ENCODE results near the gene ZSCAN5B. TPM values are rescaled to one million over a fixed set of nuclear protein-coding genes. Genes with fewer than 3 reads are reported as not detected.

ZSCAN5B gene
- total and polyA plus RNA-seq, 2 donors (not counting 1 experiment from before 2014, with no cell fraction given) = not detected

DNA sequence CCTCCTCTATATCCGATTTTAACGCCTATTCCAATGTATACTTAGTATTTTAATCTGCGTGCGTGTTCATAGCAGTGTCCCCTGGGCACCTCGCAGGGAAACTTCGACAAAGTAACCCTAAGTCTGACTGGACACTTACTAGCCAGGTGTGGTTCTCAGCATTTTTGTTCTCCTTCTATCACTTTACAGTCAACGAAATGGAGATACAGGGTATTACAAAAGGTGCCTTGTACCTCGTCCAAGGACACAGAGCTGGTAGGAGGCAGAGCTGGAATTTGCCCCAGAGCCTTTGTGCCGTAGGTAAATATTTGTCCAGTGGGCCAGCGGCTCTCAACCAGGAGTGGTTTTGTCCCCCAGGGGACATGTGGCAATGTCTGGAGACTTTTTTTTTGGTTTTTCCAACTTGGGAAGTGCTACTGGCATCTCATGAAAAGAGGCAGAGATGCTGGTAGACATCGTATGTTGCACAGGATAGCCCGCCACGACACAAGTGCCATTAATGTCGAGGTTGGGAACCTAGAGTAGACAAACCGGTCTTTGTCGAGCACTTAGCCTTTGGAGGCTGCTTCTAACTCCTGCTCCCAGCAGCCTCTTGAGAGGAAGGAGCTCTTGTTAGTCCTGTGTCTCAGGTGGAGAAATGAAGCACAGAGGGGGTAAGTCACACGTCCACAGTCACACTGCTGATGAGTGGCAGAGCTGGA is 55.3 kb downstream of the ZSCAN5B start:
- H3K9ac ChIP-seq (ENCODE audit: insufficient read depth, low read length) = no peak overlapping the region
- no peaks in the 10 kb centered on the region for H3K9me3 ChIP-seq (ENCODE audit: control insufficient read depth, insufficient read depth, low read depth, low read length)
- H3K4me1 ChIP-seq (ENCODE audit: control insufficient read depth, extremely low read depth, insufficient read depth, low read length) = no peaks in the 10 kb centered on the region
- TF ChIP-seq CTCF (conservative IDR thresholded peaks at IDR 0.05 in 1 of 2, IDR thresholded peaks at IDR 0.05 in 1 of 2; ENCODE audit: low read depth in 1 of 2, low read length in 2 of 2) (no peak), EZH2 (IDR thresholded peaks at IDR 0.05; ENCODE audit: low read length, missing control alignments) (no peak)
- DNase-seq (ENCODE audit: low read depth in 2 of 2) = no peak
- H3K36me3 ChIP-seq (ENCODE audit: control insufficient read depth, insufficient read depth, low read length) = peaks cover 4% of the 10 kb centered on the region
- no peak overlapping the region for H2AFZ ChIP-seq (ENCODE audit: low read length)
- H4K20me1 ChIP-seq (ENCODE audit: control insufficient read depth, extremely low read depth, insufficient read depth, low read length) = no peaks in the 10 kb centered on the region
- H3K79me2 ChIP-seq (ENCODE audit: control insufficient read depth, insufficient read depth, low read length) = peaks cover 18% of the 10 kb centered on the region
- peak overlapping the region; percentile 59 to 73 (median 68) for H3K4me3 ChIP-seq (replicated peaks in 1 of 4; ENCODE audit: control extremely low read depth in 1 of 4, insufficient read depth in 1 of 4, low read depth in 3 of 4, low read length in 4 of 4)
- H3K4me2 ChIP-seq (ENCODE audit: extremely low read depth, insufficient read depth, low read length) = peak overlapping the region; percentile 97
- H3K27ac ChIP-seq (ENCODE audit: insufficient read depth, low read length) = no peak overlapping the region
- H3K27me3 ChIP-seq (ENCODE audit: control insufficient read depth, insufficient read depth, low read length) = no peaks in the 10 kb centered on the region

GRCh38 chr19:56141417-56141993 is 56.1 kb downstream of the ZSCAN5B start:
- Histone ChIP-seq H2AFZ (ENCODE audit: low read length) (no peak overlapping the region), H3K9ac (ENCODE audit: insufficient read depth, low read length) (peak overlapping the region; percentile 52), H3K79me2 (ENCODE audit: control insufficient read depth, insufficient read depth, low read length) (peaks cover 18% of the 10 kb centered on the region), H3K27me3 (ENCODE audit: control insufficient read depth, insufficient read depth, low read length) (no peaks in the 10 kb centered on the region), H3K36me3 (ENCODE audit: control insufficient read depth, insufficient read depth, low read length) (peaks cover 2% of the 10 kb centered on the region), H4K20me1 (ENCODE audit: control insufficient read depth, extremely low read depth, insufficient read depth, low read length) (no peaks in the 10 kb centered on the region), H3K4me3 (replicated peaks in 1 of 4; ENCODE audit: control extremely low read depth in 1 of 4, insufficient read depth in 1 of 4, low read depth in 3 of 4, low read length in 4 of 4) (peak overlapping the region; percentile 59 to 73 (median 68)), H3K27ac (ENCODE audit: insufficient read depth, low read length) (no peak overlapping the region), H3K4me2 (ENCODE audit: extremely low read depth, insufficient read depth, low read length) (peak overlapping the region; percentile 97), H3K9me3 (ENCODE audit: control insufficient read depth, insufficient read depth, low read depth, low read length) (no peaks in the 10 kb centered on the region), H3K4me1 (ENCODE audit: control insufficient read depth, extremely low read depth, insufficient read depth, low read length) (no peaks in the 10 kb centered on the region)
- TF ChIP-seq CTCF (conservative IDR thresholded peaks at IDR 0.05 in 1 of 2, IDR thresholded peaks at IDR 0.05 in 1 of 2; ENCODE audit: low read depth in 1 of 2, low read length in 2 of 2) = no peak
- no peak for TF ChIP-seq EZH2 (IDR thresholded peaks at IDR 0.05; ENCODE audit: low read length, missing control alignments)
- DNase-seq (ENCODE audit: low read depth in 2 of 2) = no peak

- H3K79me2 ChIP-seq (ENCODE audit: control insufficient read depth, insufficient read depth, low read length) = peaks cover 18% of the 10 kb centered on the region
- no peaks in the 10 kb centered on the region for H3K27me3 ChIP-seq (ENCODE audit: control insufficient read depth, insufficient read depth, low read length)
- peak; percentile 99 for DNase-seq (ENCODE audit: low read depth in 2 of 2)
- peaks cover 2% of the 10 kb centered on the region for H3K36me3 ChIP-seq (ENCODE audit: control insufficient read depth, insufficient read depth, low read length)
- H3K4me2 ChIP-seq (ENCODE audit: extremely low read depth, insufficient read depth, low read length) = peak within 1 kb of the TSS; percentile 97
- peak within 1 kb of the TSS; percentile 52 for H3K9ac ChIP-seq (ENCODE audit: insufficient read depth, low read length)
- H4K20me1 ChIP-seq (ENCODE audit: control insufficient read depth, extremely low read depth, insufficient read depth, low read length) = no peaks in the 10 kb centered on the region
- TF ChIP-seq CTCF (conservative IDR thresholded peaks at IDR 0.05 in 1 of 2, IDR thresholded peaks at IDR 0.05 in 1 of 2; ENCODE audit: low read depth in 1 of 2, low read length in 2 of 2) (no peak), EZH2 (IDR thresholded peaks at IDR 0.05; ENCODE audit: low read length, missing control alignments) (no peak)
- H3K27ac ChIP-seq (ENCODE audit: insufficient read depth, low read length) = peak within 1 kb of the TSS; percentile 83
- H3K4me1 ChIP-seq (ENCODE audit: control insufficient read depth, extremely low read depth, insufficient read depth, low read length) = no peaks in the 10 kb centered on the region
- peak within 1 kb of the TSS; percentile 59 to 73 (median 68) for H3K4me3 ChIP-seq (replicated peaks in 1 of 4; ENCODE audit: control extremely low read depth in 1 of 4, insufficient read depth in 1 of 4, low read depth in 3 of 4, low read length in 4 of 4)
- no peaks in the 10 kb centered on the region for H3K9me3 ChIP-seq (ENCODE audit: control insufficient read depth, insufficient read depth, low read depth, low read length)
- peak within 1 kb of the TSS; percentile 70 for H2AFZ ChIP-seq (ENCODE audit: low read length)
These were observed 56.8 kb downstream of the ZSCAN5B start, which contains the start of gene ZNF444 for GRCh38 chr19:56140583-56141416. ZNF444 (plus strand) TSS chr19:56141287; CDS start chr19:56146912, 5,625 bp downstream.
